H9 (cell line): ENCODE measurements around the gene ETV6. TPM values are rescaled to one million over a fixed set of nuclear protein-coding genes. Genes with fewer than 3 reads are reported as not detected.

Experiments
- DNase-seq: peaks from one replicate; pipeline ENCODE4 v3.0.0-alpha.2; 2017
- H2AFZ ChIP-seq: one replicate; pipeline ENCODE4 v1.6.1; 2013; ENCODE audit warnings: mild to moderate bottlenecking, low read length, control low read depth, moderate library complexity
- H2AK5ac ChIP-seq: 2 replicates; pipeline ENCODE4 v1.6.1; 2013; ENCODE audit warnings: low read length, control low read depth, mixed read lengths; ENCODE audit not compliant: insufficient read length
- H2BK120ac ChIP-seq: one replicate; pipeline ENCODE4 v1.6.1; 2013; ENCODE audit warnings: low read depth, mild to moderate bottlenecking, low read length, control low read depth, inconsistent platforms; ENCODE audit not compliant: poor library complexity, severe bottlenecking
- H2BK12ac ChIP-seq: 2 replicates; pipeline ENCODE4 v1.6.1; 2013; ENCODE audit warnings: low read length, control low read depth, mixed read lengths, low read depth; ENCODE audit not compliant: insufficient read length
- H2BK15ac ChIP-seq: 2 replicates; pipeline ENCODE4 v1.6.1; 2013; ENCODE audit warnings: low read depth, low read length, control low read depth
- H2BK20ac ChIP-seq: one replicate; pipeline ENCODE4 v1.6.1; 2013; ENCODE audit warnings: low read depth, mild to moderate bottlenecking, low read length, control low read depth, inconsistent platforms; ENCODE audit not compliant: poor library complexity, severe bottlenecking
- H2BK5ac ChIP-seq: 2 replicates; pipeline ENCODE4 v1.6.1; 2013; ENCODE audit warnings: low read length, control low read depth, mixed read lengths; ENCODE audit not compliant: insufficient read length
- H3K14ac ChIP-seq: 2 replicates; pipeline ENCODE4 v1.6.1; 2013; ENCODE audit warnings: low read length, control low read depth; ENCODE audit not compliant: insufficient read depth
- H3K18ac ChIP-seq: 2 replicates; pipeline ENCODE4 v1.6.1; 2013; ENCODE audit warnings: low read depth, mild to moderate bottlenecking, mixed read lengths, low read length, control low read depth; ENCODE audit not compliant: insufficient read length
- H3K23ac ChIP-seq: 2 replicates; pipeline ENCODE4 v1.6.1; 2013; ENCODE audit warnings: low read length, control low read depth, mixed read lengths, low read depth; ENCODE audit not compliant: insufficient read length
- H3K23me2 ChIP-seq: 2 replicates; pipeline ENCODE4 v1.6.1; 2013; ENCODE audit warnings: low read depth, mild to moderate bottlenecking, mixed read lengths, low read length, control low read depth; ENCODE audit not compliant: insufficient read length, poor library complexity, severe bottlenecking
- H3K27ac ChIP-seq: 2 replicates; pipeline ENCODE4 v1.5.1; 2013; ENCODE audit warnings: low read length, control low read depth, mixed read lengths, low read depth; ENCODE audit not compliant: insufficient read length
- H3K27me3 ChIP-seq: 2 replicates; pipeline ENCODE4 v1.6.1; 2013; ENCODE audit warnings: low read length, control low read depth, inconsistent platforms; ENCODE audit not compliant: insufficient read depth
- H3K4ac ChIP-seq: 2 replicates; pipeline ENCODE4 v1.6.1; 2013; ENCODE audit warnings: low read depth, mild to moderate bottlenecking, control low read depth, inconsistent platforms, low read length, moderate library complexity
- H3K4me1 ChIP-seq: 2 replicates; pipeline ENCODE4 v1.6.1; 2013; ENCODE audit warnings: low read length, control low read depth, inconsistent platforms; ENCODE audit not compliant: insufficient read depth
- H3K4me2 ChIP-seq: 2 replicates; pipeline ENCODE4 v1.6.1; 2013; ENCODE audit warnings: low read length, control low read depth, mixed read lengths; ENCODE audit not compliant: insufficient read length, insufficient read depth
- H3K56ac ChIP-seq: 2 replicates; pipeline ENCODE4 v1.6.1; 2013; ENCODE audit warnings: low read depth, mild to moderate bottlenecking, mixed read lengths, low read length, control low read depth; ENCODE audit not compliant: insufficient read length
- H3K79me1 ChIP-seq: 2 replicates; pipeline ENCODE4 v1.6.1; 2013; ENCODE audit warnings: low read depth, mild to moderate bottlenecking, moderate library complexity, low read length, control low read depth, inconsistent platforms; ENCODE audit not compliant: insufficient read depth, poor library complexity, severe bottlenecking
- H3K79me2 ChIP-seq: 2 replicates; pipeline ENCODE4 v1.6.1; 2013; ENCODE audit warnings: low read length, control low read depth, inconsistent platforms; ENCODE audit not compliant: insufficient read depth
- H3K9ac ChIP-seq: 2 replicates; pipeline ENCODE4 v1.6.1; 2013; ENCODE audit warnings: low read length, control low read depth, mixed read lengths; ENCODE audit not compliant: insufficient read length; ENCODE audit errors: extremely low read depth
- H3K9me3 ChIP-seq: one replicate; pipeline ENCODE4 v1.6.1; 2013; ENCODE audit warnings: low read depth, low read length, inconsistent platforms; ENCODE audit not compliant: control insufficient read depth
- H3T11ph ChIP-seq: one replicate; pipeline ENCODE4 v1.6.1; 2013; ENCODE audit warnings: mild to moderate bottlenecking, low read length, control low read depth, inconsistent platforms
- H4K20me1 ChIP-seq: one replicate; pipeline ENCODE4 v1.6.1; 2013; ENCODE audit not compliant: control insufficient read depth, insufficient read length, insufficient read depth
- H4K5ac ChIP-seq: 2 replicates; pipeline ENCODE4 v1.6.1; 2013; ENCODE audit warnings: low read depth, mild to moderate bottlenecking, mixed read lengths, low read length, control low read depth; ENCODE audit not compliant: insufficient read length
- H4K8ac ChIP-seq: replicated peaks from 2 replicates; pipeline ENCODE4 v1.6.1; 2013; ENCODE audit warnings: low read length, control low read depth, mixed read lengths, low read depth; ENCODE audit not compliant: insufficient read length
- H4K91ac ChIP-seq: 2 replicates; pipeline ENCODE4 v1.6.1; 2013; ENCODE audit warnings: low read depth, mild to moderate bottlenecking, moderate library complexity, mixed read lengths, low read length, control low read depth; ENCODE audit not compliant: insufficient read length
- H3K27ac Mint-ChIP-seq, 3 experiments: 2 replicates in 2 of 3; 3 replicates in 1 of 3; pipeline ENCODE4 v1.8.0; 2020 to 2021; ENCODE audit warnings: mixed read lengths in 3 of 3, mild to moderate bottlenecking in 1 of 3, moderate library complexity in 1 of 3
- H3K27me3 Mint-ChIP-seq: 2 replicates; pipeline ENCODE4 v1.8.0; 2021; ENCODE audit warnings: low read depth, mild to moderate bottlenecking, moderate library complexity, mixed read lengths
- H3K36me3 Mint-ChIP-seq, 3 experiments: 2 replicates in 2 of 3; 3 replicates in 1 of 3; pipeline ENCODE4 v1.8.0; 2020 to 2021; ENCODE audit warnings: low read depth in 3 of 3, mixed read lengths in 3 of 3; ENCODE audit not compliant: insufficient read depth in 1 of 3
- H3K4me1 Mint-ChIP-seq, 2 experiments: 2 replicates each; pipeline ENCODE4 v1.8.0; 2020; ENCODE audit warnings: mixed read lengths in 2 of 2
- H3K4me3 Mint-ChIP-seq, 2 experiments: 2 replicates in 1 of 2; 3 replicates in 1 of 2; pipeline ENCODE4 v1.8.0; 2020 to 2021; ENCODE audit warnings: mild to moderate bottlenecking in 2 of 2, mixed read lengths in 2 of 2, moderate library complexity in 1 of 2
- H3K9me3 Mint-ChIP-seq, 2 experiments: 2 replicates in 1 of 2; 3 replicates in 1 of 2; pipeline ENCODE4 v1.8.0; 2020; ENCODE audit warnings: mild to moderate bottlenecking in 2 of 2, mixed read lengths in 2 of 2, moderate library complexity in 1 of 2
- CTCF ChIP-seq: fragments of 200-600 bp; sonication (generic); conservative IDR thresholded peaks from 3 replicates; pipeline ENCODE4 v1.8.0; 2021; ENCODE audit warnings: antibody characterized with exemption, mild to moderate bottlenecking
- WGBS: extraction: QIAGEN DNeasy Blood & Tissue Kit; methylation state at CpG from one replicate; pipeline ENCODE4 v1.1.7; 2013; ENCODE audit warnings: missing lambda C conversion rate, low lambda C conversion rate, mixed read lengths; ENCODE audit not compliant: insufficient read length; ENCODE audit errors: extremely low coverage; 5-methylcytosine and 5-hydroxymethylcytosine counted together
- total RNA-seq: library from RNA; stranded (reverse); gene quantifications from 2 replicates; pipeline ENCODE4 v1.2.1, GENCODE V29; 2021

The ETV6 gene
- total RNA-seq, 1 experiment from 2014 or later, result 28.7 TPM

- Histone ChIP-seq H4K20me1 (no peaks in the 10 kb centered on the region), H2AK5ac (no peak overlapping the region), H3K79me2 (no peaks in the 10 kb centered on the region), H2AFZ (no peak overlapping the region), H3K79me1 (no peaks in the 10 kb centered on the region), H3K9me3 (no peaks in the 10 kb centered on the region), H3K18ac (no peak overlapping the region), H4K91ac (no peak overlapping the region), H3K27me3 (no peaks in the 10 kb centered on the region), H2BK20ac (no peak overlapping the region), H3K9ac (no peak overlapping the region), H3K23ac (no peak overlapping the region), H3K4ac (no peak overlapping the region), H3K14ac (no peak overlapping the region), H3K56ac (no peak overlapping the region), H3K4me2 (no peak overlapping the region), H3T11ph (no peak overlapping the region), H2BK5ac (no peak overlapping the region), H4K8ac (no peak overlapping the region), H2BK15ac (no peak overlapping the region), H3K4me1 (peaks cover 6% of the 10 kb centered on the region), H4K5ac (no peak overlapping the region), H3K23me2 (no peaks in the 10 kb centered on the region), H2BK12ac (no peak overlapping the region), H2BK120ac (no peak overlapping the region), H3K27ac (no peak overlapping the region)
- H3K4me3 Mint-ChIP-seq, result no peak overlapping the region
- peaks cover 0 to 5% (median 0%) of the 10 kb centered on the region in 3 experiments; a peak in 4 of 7 replicates for H3K36me3 Mint-ChIP-seq
- TF ChIP-seq CTCF, result no peak
- H3K4me1 Mint-ChIP-seq, result peaks cover 18 to 27% of the 10 kb centered on the region in 2 experiments
- peak overlapping the region in 1 of 3 experiments; percentile 3; a peak in 2 of 7 replicates for H3K27ac Mint-ChIP-seq
- WGBS, result no CpG with 5 or more reads among the region's 6 CpGs
- no peaks in the 10 kb centered on the region for H3K9me3 Mint-ChIP-seq
- no peak for DNase-seq
- H3K27me3 Mint-ChIP-seq, result no peaks in the 10 kb centered on the region
Measured at GRCh38 chr12:11795913-11796459, 146.5 kb downstream of the ETV6 start.
